Erythroblast (primary cell): ENCODE results near the gene KCTD14.
"Not testable (repeated sequence)": the region's sequence is repeated elsewhere in the genome, so short reads cannot be mapped to it uniquely, and the experiment has no call there.

Experiments
- DNase-seq, 2 experiments: peaks; one replicate each; lab custom pipeline; 2025; lab: John Stamatoyannopoulos, UW
- GATA1 ChIP-seq: IDR thresholded peaks from 2 replicates; pipeline ENCODE4 v1.6.1; 2011; ENCODE audit warnings: low read depth, mild to moderate bottlenecking, control low read depth, low read length, moderate library complexity
- POLR2A ChIP-seq: IDR thresholded peaks from 2 replicates; pipeline ENCODE4 v1.6.1; 2011; ENCODE audit warnings: mild to moderate bottlenecking, low read length

KCTD14 gene

GRCh38 chr11:78022397-78023396 is at the start of gene KCTD14:
Gene KCTD14, minus strand, starts transcription at chr11:78023276. Its CDS starts 27 bp downstream, at chr11:78023249.
- TF ChIP-seq POLR2A = no peak
- TF ChIP-seq GATA1 = no peak

GRCh38 chr11:78072455-78072854 is 49.4 kb upstream of the KCTD14 start:
- TF ChIP-seq GATA1 = no peak
- TF ChIP-seq POLR2A = no peak
- no peak for DNase-seq

More at GRCh38 chr11:78022397-78023396, at the start of gene KCTD14:
- peak in 1 of 2 experiments; percentile 15 for DNase-seq

- DNase-seq = no peak
- TF ChIP-seq POLR2A = no peak
- no peak for TF ChIP-seq GATA1
Observed at GRCh38 chr11:78071717-78072116, 48.6 kb upstream of the KCTD14 start.

GRCh38 chr11:78070621-78071020 is 47.5 kb upstream of the KCTD14 start:
- TF ChIP-seq GATA1 (no peak), POLR2A (no peak)
- DNase-seq = no peak

- TF ChIP-seq POLR2A = no peak
- no peak for TF ChIP-seq GATA1
- peak; percentile 50 to 64 for DNase-seq
Observed at GRCh38 chr11:78069465-78069864, 46.4 kb upstream of the KCTD14 start.

GRCh38 chr11:78067704-78068103 is 44.6 kb upstream of the KCTD14 start:
- DNase-seq = no peak
- no peak for TF ChIP-seq GATA1
- TF ChIP-seq POLR2A = no peak

- DNase-seq = no peak
- no peak for TF ChIP-seq POLR2A
- TF ChIP-seq GATA1 = no peak
Observed at GRCh38 chr11:78066471-78066870, 43.4 kb upstream of the KCTD14 start.

- DNase-seq = no peak
- TF ChIP-seq GATA1 (no peak), POLR2A (no peak)
Observed at GRCh38 chr11:78065203-78065602, 42.1 kb upstream of the KCTD14 start.

- no peak for DNase-seq
- TF ChIP-seq GATA1 (no peak), POLR2A (no peak)
Observed at GRCh38 chr11:78063440-78064181, 40.5 kb upstream of the KCTD14 start, which contains the start of gene THRSP. Gene THRSP, plus strand, starts transcription at chr11:78063861. Its CDS starts 21 bp downstream, at chr11:78063882.

GRCh38 chr11:78062671-78063070 is 39.6 kb upstream of the KCTD14 start:
- TF ChIP-seq GATA1 = no peak
- no peak for TF ChIP-seq POLR2A
- no peak for DNase-seq

GRCh38 chr11:78061921-78062311 is 38.8 kb upstream of the KCTD14 start:
- no peak for TF ChIP-seq POLR2A
- no peak for TF ChIP-seq GATA1
- no peak for DNase-seq

- DNase-seq = no peak
Observed at GRCh38 chr11:78061088-78061920, 38.2 kb upstream of the KCTD14 start.

GRCh38 chr11:78060533-78060932 is 37.5 kb upstream of the KCTD14 start:
- DNase-seq = no peak
- TF ChIP-seq POLR2A (no peak), GATA1 (no peak)

More at GRCh38 chr11:78061088-78061920, 38.2 kb upstream of the KCTD14 start:
- no peak for TF ChIP-seq GATA1
- TF ChIP-seq POLR2A = no peak

- DNase-seq = not testable (repeated sequence)
Observed at GRCh38 chr11:78059749-78060328, 36.8 kb upstream of the KCTD14 start.
